ENCODE results near the gene PIK3CB. TPM values are rescaled to one million over a fixed set of nuclear protein-coding genes. Genes with fewer than 3 reads are reported as not detected.

The PIK3CB gene
- total and polyA plus RNA-seq, 10 of the 15 experiments (the other 5 are each of a cell fraction or from before 2014, with no cell fraction given) = 5.0 to 18.4 (median 10.4) TPM

DNA sequence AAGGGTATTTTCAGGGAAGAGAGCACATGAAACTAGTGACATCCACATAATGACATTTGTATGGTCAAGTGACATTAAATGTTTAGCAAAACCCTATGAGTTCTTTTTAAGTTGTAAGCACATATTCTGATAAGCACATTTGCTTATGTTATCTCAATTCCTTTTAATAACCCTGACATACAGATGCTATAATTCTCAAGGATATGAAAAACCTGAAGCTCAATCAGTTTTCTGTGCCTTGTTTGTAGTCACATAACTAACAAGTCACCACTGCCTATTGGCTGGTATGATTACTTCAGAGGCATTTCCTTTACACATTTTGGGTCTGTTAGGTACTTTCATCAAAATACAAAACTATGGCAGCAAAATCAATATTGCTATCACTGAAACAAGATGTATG is 152.1 kb downstream of the PIK3CB start:
- H3K9me3 ChIP-seq (replicated peaks; ENCODE audit: control insufficient read depth, insufficient read depth, low read length) = no peaks in the 10 kb centered on the region
- FAIRE-seq (no peak), ATAC-seq (no peak), DNase-seq (ENCODE audit: low read depth, low spot score) (no peak)
- intact Hi-C loops (cut with micrococcal nuclease; ENCODE audit: unreplicated experiment) = no loop called here
- H3K9ac ChIP-seq (ENCODE audit: control insufficient read depth, insufficient read depth, low read length) = no peak overlapping the region
- no peak overlapping the region for H3K4me3 ChIP-seq
- peaks cover 11% of the 10 kb centered on the region for H3K4me1 ChIP-seq (ENCODE audit: control insufficient read depth, insufficient read depth, low read length)
- H3K36me3 ChIP-seq (ENCODE audit: control insufficient read depth in 2 of 2, insufficient read depth in 2 of 2, low read length in 1 of 2) = peaks cover 0 to 3% of the 10 kb centered on the region in 2 experiments; a peak in 1 of 4 replicates
- no peak overlapping the region for H2AFZ ChIP-seq (ENCODE audit: control insufficient read depth, low read depth, low read length)
- H3K4me2 ChIP-seq (ENCODE audit: control insufficient read depth, insufficient read depth) = no peak overlapping the region
- in situ Hi-C loops (cut with MboI) = no loop called here
- ChIA-PET POLR2A (interaction anchor here (0.9 kb wide), 1 partner anchor 10 kb away, joined by 3 read pairs; no protein-coding TSS in a partner anchor), CTCF (interaction anchor here (0.7 to 1.3 kb wide), 2 partner anchors 78 to 233 kb away, joined by 3 to 4 read pairs; no protein-coding TSS in a partner anchor), SMC1A (ENCODE audit: uncharacterized antibody, unreplicated experiment) (interaction anchor here (1.0 kb wide), 1 partner anchor 12 kb away, joined by 3 read pairs; no protein-coding TSS in a partner anchor), RAD21 (ENCODE audit: unreplicated experiment) (no interaction called here)
- no peak for TF ChIP-seq NRF1 (conservative IDR thresholded peaks at IDR 0.05; ENCODE audit: low read depth, low read length)
- no peak for TF ChIP-seq RCOR1 (conservative IDR thresholded peaks at IDR 0.05; ENCODE audit: low read depth, low read length)
- TF ChIP-seq, protein P1, sequence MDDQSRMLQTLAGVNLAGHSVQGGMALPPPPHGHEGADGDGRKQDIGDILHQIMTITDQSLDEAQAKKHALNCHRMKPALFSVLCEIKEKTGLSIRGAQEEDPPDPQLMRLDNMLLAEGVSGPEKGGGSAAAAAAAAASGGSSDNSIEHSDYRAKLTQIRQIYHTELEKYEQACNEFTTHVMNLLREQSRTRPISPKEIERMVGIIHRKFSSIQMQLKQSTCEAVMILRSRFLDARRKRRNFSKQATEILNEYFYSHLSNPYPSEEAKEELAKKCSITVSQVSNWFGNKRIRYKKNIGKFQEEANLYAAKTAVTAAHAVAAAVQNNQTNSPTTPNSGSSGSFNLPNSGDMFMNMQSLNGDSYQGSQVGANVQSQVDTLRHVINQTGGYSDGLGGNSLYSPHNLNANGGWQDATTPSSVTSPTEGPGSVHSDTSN (IDR thresholded peaks at IDR 0.05; ENCODE audit: insufficient replicate concordance, low read depth, low read length) = no peak
- TF ChIP-seq, protein P2, sequence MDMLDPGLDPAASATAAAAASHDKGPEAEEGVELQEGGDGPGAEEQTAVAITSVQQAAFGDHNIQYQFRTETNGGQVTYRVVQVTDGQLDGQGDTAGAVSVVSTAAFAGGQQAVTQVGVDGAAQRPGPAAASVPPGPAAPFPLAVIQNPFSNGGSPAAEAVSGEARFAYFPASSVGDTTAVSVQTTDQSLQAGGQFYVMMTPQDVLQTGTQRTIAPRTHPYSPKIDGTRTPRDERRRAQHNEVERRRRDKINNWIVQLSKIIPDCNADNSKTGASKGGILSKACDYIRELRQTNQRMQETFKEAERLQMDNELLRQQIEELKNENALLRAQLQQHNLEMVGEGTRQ (IDR thresholded peaks at IDR 0.05; ENCODE audit: borderline replicate concordance, low read depth, low read length) = no peak
- TF ChIP-seq ZNF207 (IDR thresholded peaks at IDR 0.05; ENCODE audit: borderline replicate concordance) = no peak
- no peak for TF ChIP-seq HDAC2 (IDR thresholded peaks at IDR 0.05)
- TF ChIP-seq MTA3 (IDR thresholded peaks at IDR 0.05; ENCODE audit: borderline replicate concordance, low read length) = no peak
- TF ChIP-seq PAX8 (IDR thresholded peaks at IDR 0.05) = no peak
- TF ChIP-seq ZZZ3 (IDR thresholded peaks at IDR 0.05; ENCODE audit: control insufficient read depth, insufficient read length, low read depth) = no peak
- no peak for TF ChIP-seq RFX5 (IDR thresholded peaks at IDR 0.05; ENCODE audit: low read depth, low read length)
- no peak for TF ChIP-seq MYC (IDR thresholded peaks at IDR 0.05; ENCODE audit: insufficient read depth, insufficient read length, insufficient replicate concordance, low read length, severe bottlenecking)
- TF ChIP-seq, protein P3, sequence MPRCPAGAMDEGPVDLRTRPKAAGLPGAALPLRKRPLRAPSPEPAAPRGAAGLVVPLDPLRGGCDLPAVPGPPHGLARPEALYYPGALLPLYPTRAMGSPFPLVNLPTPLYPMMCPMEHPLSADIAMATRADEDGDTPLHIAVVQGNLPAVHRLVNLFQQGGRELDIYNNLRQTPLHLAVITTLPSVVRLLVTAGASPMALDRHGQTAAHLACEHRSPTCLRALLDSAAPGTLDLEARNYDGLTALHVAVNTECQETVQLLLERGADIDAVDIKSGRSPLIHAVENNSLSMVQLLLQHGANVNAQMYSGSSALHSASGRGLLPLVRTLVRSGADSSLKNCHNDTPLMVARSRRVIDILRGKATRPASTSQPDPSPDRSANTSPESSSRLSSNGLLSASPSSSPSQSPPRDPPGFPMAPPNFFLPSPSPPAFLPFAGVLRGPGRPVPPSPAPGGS (IDR thresholded peaks at IDR 0.05; ENCODE audit: borderline replicate concordance, insufficient read depth, low read depth, low read length, poor library complexity, severe bottlenecking) = no peak
- TF ChIP-seq ATF7 (IDR thresholded peaks at IDR 0.05; ENCODE audit: low read depth) = no peak
- TF ChIP-seq SUPT20H (IDR thresholded peaks at IDR 0.05; ENCODE audit: borderline replicate concordance, control insufficient read depth, low read depth, low read length) = no peak
- TF ChIP-seq SREBF2 (IDR thresholded peaks at IDR 0.05; ENCODE audit: low read length) = no peak
- no peak for TF ChIP-seq SUZ12 (IDR thresholded peaks at IDR 0.05; ENCODE audit: unreplicated experiment)
- TF ChIP-seq, protein P4, sequence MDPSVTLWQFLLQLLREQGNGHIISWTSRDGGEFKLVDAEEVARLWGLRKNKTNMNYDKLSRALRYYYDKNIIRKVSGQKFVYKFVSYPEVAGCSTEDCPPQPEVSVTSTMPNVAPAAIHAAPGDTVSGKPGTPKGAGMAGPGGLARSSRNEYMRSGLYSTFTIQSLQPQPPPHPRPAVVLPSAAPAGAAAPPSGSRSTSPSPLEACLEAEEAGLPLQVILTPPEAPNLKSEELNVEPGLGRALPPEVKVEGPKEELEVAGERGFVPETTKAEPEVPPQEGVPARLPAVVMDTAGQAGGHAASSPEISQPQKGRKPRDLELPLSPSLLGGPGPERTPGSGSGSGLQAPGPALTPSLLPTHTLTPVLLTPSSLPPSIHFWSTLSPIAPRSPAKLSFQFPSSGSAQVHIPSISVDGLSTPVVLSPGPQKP (IDR thresholded peaks at IDR 0.05; ENCODE audit: low read depth, low read length) = no peak
- TF ChIP-seq, protein P5, sequence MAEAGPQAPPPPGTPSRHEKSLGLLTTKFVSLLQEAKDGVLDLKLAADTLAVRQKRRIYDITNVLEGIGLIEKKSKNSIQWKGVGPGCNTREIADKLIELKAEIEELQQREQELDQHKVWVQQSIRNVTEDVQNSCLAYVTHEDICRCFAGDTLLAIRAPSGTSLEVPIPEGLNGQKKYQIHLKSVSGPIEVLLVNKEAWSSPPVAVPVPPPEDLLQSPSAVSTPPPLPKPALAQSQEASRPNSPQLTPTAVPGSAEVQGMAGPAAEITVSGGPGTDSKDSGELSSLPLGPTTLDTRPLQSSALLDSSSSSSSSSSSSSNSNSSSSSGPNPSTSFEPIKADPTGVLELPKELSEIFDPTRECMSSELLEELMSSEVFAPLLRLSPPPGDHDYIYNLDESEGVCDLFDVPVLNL (IDR thresholded peaks at IDR 0.05; ENCODE audit: low read depth, low read length) = no peak
- TF ChIP-seq SMC3 (IDR thresholded peaks at IDR 0.05; ENCODE audit: borderline replicate concordance, low read length) = no peak
- no peak for TF ChIP-seq STAT1 (conservative IDR thresholded peaks at IDR 0.05)
- H3K27ac ChIP-seq (ENCODE audit: control insufficient read depth, insufficient read depth) = no peak overlapping the region
- no peaks in the 10 kb centered on the region for H4K20me1 ChIP-seq (ENCODE audit: control insufficient read depth, insufficient read depth)
- no peaks in the 10 kb centered on the region for H3K79me2 ChIP-seq (ENCODE audit: control insufficient read depth, insufficient read depth, low read length)
- H3K27me3 ChIP-seq (replicated peaks in 1 of 2; ENCODE audit: control insufficient read depth in 2 of 2, insufficient read depth in 2 of 2, low read length in 1 of 2) = no peaks in the 10 kb centered on the region
- BruUV-seq (replicated peaks) = no TSS peak
